ENCODE data around the gene KANSL1.

DNA sequence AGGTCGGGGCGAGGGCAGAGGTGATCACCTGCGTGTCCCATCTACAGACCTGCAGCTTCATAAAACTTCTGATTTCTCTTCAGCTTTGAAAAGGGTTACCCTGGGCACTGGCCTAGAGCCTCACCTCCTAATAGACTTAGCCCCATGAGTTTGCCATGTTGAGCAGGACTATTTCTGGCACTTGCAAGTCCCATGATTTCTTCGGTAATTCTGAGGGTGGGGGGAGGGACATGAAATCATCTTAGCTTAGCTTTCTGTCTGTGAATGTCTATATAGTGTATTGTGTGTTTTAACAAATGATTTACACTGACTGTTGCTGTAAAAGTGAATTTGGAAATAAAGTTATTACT, 165.3 kb downstream of the KANSL1 start:
- TF ChIP-seq, protein P1, sequence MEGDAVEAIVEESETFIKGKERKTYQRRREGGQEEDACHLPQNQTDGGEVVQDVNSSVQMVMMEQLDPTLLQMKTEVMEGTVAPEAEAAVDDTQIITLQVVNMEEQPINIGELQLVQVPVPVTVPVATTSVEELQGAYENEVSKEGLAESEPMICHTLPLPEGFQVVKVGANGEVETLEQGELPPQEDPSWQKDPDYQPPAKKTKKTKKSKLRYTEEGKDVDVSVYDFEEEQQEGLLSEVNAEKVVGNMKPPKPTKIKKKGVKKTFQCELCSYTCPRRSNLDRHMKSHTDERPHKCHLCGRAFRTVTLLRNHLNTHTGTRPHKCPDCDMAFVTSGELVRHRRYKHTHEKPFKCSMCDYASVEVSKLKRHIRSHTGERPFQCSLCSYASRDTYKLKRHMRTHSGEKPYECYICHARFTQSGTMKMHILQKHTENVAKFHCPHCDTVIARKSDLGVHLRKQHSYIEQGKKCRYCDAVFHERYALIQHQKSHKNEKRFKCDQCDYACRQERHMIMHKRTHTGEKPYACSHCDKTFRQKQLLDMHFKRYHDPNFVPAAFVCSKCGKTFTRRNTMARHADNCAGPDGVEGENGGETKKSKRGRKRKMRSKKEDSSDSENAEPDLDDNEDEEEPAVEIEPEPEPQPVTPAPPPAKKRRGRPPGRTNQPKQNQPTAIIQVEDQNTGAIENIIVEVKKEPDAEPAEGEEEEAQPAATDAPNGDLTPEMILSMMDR (IDR thresholded peaks at IDR 0.05) = no peak
- TF ChIP-seq POLR2A (IDR thresholded peaks at IDR 0.05) = no peak
